GM19035 (cell line): ENCODE results near the gene NOL3.

Experiments used
- ATAC-seq: cut with Tn5 transposase; IDR thresholded peaks from one replicate; pipeline ENCODE4 v1.9.1; 2021; ENCODE audit not compliant: unreplicated experiment

The NOL3 gene

GRCh38 chr16:67169642-67170167 is 633 bp upstream of the NOL3 start:
- no peak for ATAC-seq

GRCh38 chr16:67170949-67171649 is 761 bp downstream of the NOL3 start:
- no peak for ATAC-seq

GRCh38 chr16:67173323-67173722 is 3.0 kb downstream of the NOL3 start:
- no peak for ATAC-seq

- ATAC-seq, result peak; percentile 33
Observed at GRCh38 chr16:67173808-67174705, 3.7 kb downstream of the NOL3 start.

- no peak for ATAC-seq
Observed at GRCh38 chr16:67174706-67175231, 4.4 kb downstream of the NOL3 start.

- ATAC-seq, result no peak
Observed at GRCh38 chr16:67176662-67177061, 6.3 kb downstream of the NOL3 start.

GRCh38 chr16:67177743-67178699 is 7.7 kb downstream of the NOL3 start:
- no peak for ATAC-seq

GRCh38 chr16:67179421-67180080 is 9.2 kb downstream of the NOL3 start:
- ATAC-seq, result no peak

- no peak for ATAC-seq
Observed at GRCh38 chr16:67180166-67180565, 9.8 kb downstream of the NOL3 start.

- no peak for ATAC-seq
Observed at GRCh38 chr16:67181346-67181745, 11.0 kb downstream of the NOL3 start.

- no peak for ATAC-seq
Observed at GRCh38 chr16:67182288-67182687, 11.9 kb downstream of the NOL3 start.

GRCh38 chr16:67183284-67183626 is 12.9 kb downstream of the NOL3 start:
- ATAC-seq, result no peak

- ATAC-seq, result peak; percentile 91
Observed at GRCh38 chr16:67183627-67184452, 13.5 kb downstream of the NOL3 start, which contains the start of gene MATCAP1. MATCAP1 (minus strand) TSS chr16:67183963; CDS start chr16:67180610, 3,353 bp downstream.

GRCh38 chr16:67184453-67184994 is 14.2 kb downstream of the NOL3 start:
- ATAC-seq, result peak; percentile 9

- peak; percentile 23 for ATAC-seq
Observed at GRCh38 chr16:67184995-67185650, 14.8 kb downstream of the NOL3 start.

- no peak for ATAC-seq
Observed at GRCh38 chr16:67185651-67186134, 15.4 kb downstream of the NOL3 start.

- ATAC-seq, result no peak
Observed at GRCh38 chr16:67186550-67186950, 16.2 kb downstream of the NOL3 start.
